Activated T-cell treated with anti-CD3 and anti-CD28 coated beads, Interleukin-2, amount 50 U/mL, for 72 hours (primary cell): ENCODE results near the gene SPEM1. TPM values are rescaled to one million over a fixed set of nuclear protein-coding genes. Genes with fewer than 3 reads are reported as not detected.

Source experiments
- ATAC-seq, 2 donors: fragments of 150-1000 bp; cut with Tn5 transposase; replicated peaks in 1 of 2; 2 replicates each; pipeline ENCODE4 v1.10.0; 2021; ENCODE audit warnings: moderate library complexity in 2 of 2, mild to moderate bottlenecking in 1 of 2
- DNase-seq, 2 donors: peaks; one replicate each; pipeline ENCODE4 v3.0.0; 2021 to 2022; ENCODE audit warnings: mixed read lengths in 1 of 2
- H3K27ac Mint-ChIP-seq: one replicate; pipeline ENCODE4 v1.8.0; 2022; ENCODE audit warnings: mild to moderate bottlenecking, moderate library complexity, mixed read lengths
- H3K27me3 Mint-ChIP-seq: one replicate; pipeline ENCODE4 v1.8.0; 2022; ENCODE audit warnings: low read depth, mixed read lengths
- H3K36me3 Mint-ChIP-seq, 2 donors: one replicate each; pipeline ENCODE4 v1.8.0; 2022; ENCODE audit warnings: mixed read lengths in 2 of 2, mild to moderate bottlenecking in 1 of 2; ENCODE audit not compliant: insufficient read depth in 2 of 2
- H3K4me1 Mint-ChIP-seq: one replicate; pipeline ENCODE4 v1.8.0; 2022; ENCODE audit warnings: low read depth, mixed read lengths
- H3K4me3 Mint-ChIP-seq, 2 donors: one replicate each; pipeline ENCODE4 v1.8.0; 2022; ENCODE audit warnings: mild to moderate bottlenecking in 2 of 2, mixed read lengths in 2 of 2, moderate library complexity in 2 of 2
- H3K9me3 Mint-ChIP-seq, 2 donors: one replicate each; pipeline ENCODE4 v1.8.0; 2022; ENCODE audit warnings: mixed read lengths in 2 of 2
- total RNA-seq, 2 donors: library from RNA; stranded (reverse); gene quantifications; one replicate each; pipeline ENCODE4 v1.2.3, GENCODE V29; 2022

Gene SPEM1
- total RNA-seq = under 1 TPM; 0.58 to 0.67 TPM

GRCh38 chr17:7419819-7420610, at the start of gene SPEM1:
Gene SPEM1 (plus strand): TSS chr17:7420324. CDS start chr17:7420385, 61 bp downstream.
- Mint-ChIP-seq H3K27ac (no peak within 1 kb of the TSS), H3K9me3 (no peaks in the 10 kb centered on the region), H3K4me3 (no peak within 1 kb of the TSS), H3K4me1 (no peaks in the 10 kb centered on the region), H3K36me3 (no peaks in the 10 kb centered on the region), H3K27me3 (no peaks in the 10 kb centered on the region)
- DNase-seq (no peak), ATAC-seq (no peak)

- Mint-ChIP-seq H3K27me3 (no peaks in the 10 kb centered on the region), H3K36me3 (no peaks in the 10 kb centered on the region), H3K27ac (no peak overlapping the region), H3K9me3 (no peaks in the 10 kb centered on the region), H3K4me1 (no peaks in the 10 kb centered on the region), H3K4me3 (no peak overlapping the region)
- no peak for ATAC-seq
- no peak for DNase-seq
These were observed 49.3 kb upstream of the SPEM1 start for GRCh38 chr17:7370853-7371252.

GRCh38 chr17:7374353-7374752, 45.8 kb upstream of the SPEM1 start:
- ATAC-seq (no peak), DNase-seq (no peak)
- H3K36me3 Mint-ChIP-seq = peaks cover 2 to 4% of the 10 kb centered on the region in 2 donors
- H3K4me3 Mint-ChIP-seq = no peak overlapping the region
- peaks cover 2% of the 10 kb centered on the region in 2 donors for H3K9me3 Mint-ChIP-seq
- no peak overlapping the region for H3K27ac Mint-ChIP-seq
- H3K27me3 Mint-ChIP-seq = peaks cover 16% of the 10 kb centered on the region
- H3K4me1 Mint-ChIP-seq = no peaks in the 10 kb centered on the region

GRCh38 chr17:7379134-7379533, 41.0 kb upstream of the SPEM1 start:
- Mint-ChIP-seq H3K27me3 (peaks cover 49% of the 10 kb centered on the region), H3K4me3 (no peak overlapping the region), H3K9me3 (peaks cover 2 to 3% of the 10 kb centered on the region in 2 donors), H3K4me1 (no peaks in the 10 kb centered on the region), H3K36me3 (peaks cover 2 to 5% of the 10 kb centered on the region in 2 donors), H3K27ac (no peak overlapping the region)
- no peak for ATAC-seq
- DNase-seq = no peak

- Mint-ChIP-seq H3K36me3 (peaks cover 2 to 5% of the 10 kb centered on the region in 2 donors), H3K27me3 (peaks cover 49% of the 10 kb centered on the region), H3K4me3 (peak overlapping the region; percentile 11 to 16), H3K27ac (no peak overlapping the region), H3K4me1 (peaks cover 8% of the 10 kb centered on the region), H3K9me3 (peaks cover 2 to 3% of the 10 kb centered on the region in 2 donors)
- ATAC-seq = no peak
- no peak for DNase-seq
These were observed 39.8 kb upstream of the SPEM1 start for GRCh38 chr17:7380321-7380720.

- ATAC-seq (no peak), DNase-seq (no peak)
- peaks cover 2 to 5% of the 10 kb centered on the region in 2 donors for H3K36me3 Mint-ChIP-seq
- H3K4me3 Mint-ChIP-seq = peak within 1 kb of the TSS; percentile 22 to 28
- peaks cover 8% of the 10 kb centered on the region for H3K4me1 Mint-ChIP-seq
- H3K27ac Mint-ChIP-seq = no peak within 1 kb of the TSS
- peaks cover 2 to 3% of the 10 kb centered on the region in 2 donors for H3K9me3 Mint-ChIP-seq
- H3K27me3 Mint-ChIP-seq = peaks cover 49% of the 10 kb centered on the region
These were observed 39.1 kb upstream of the SPEM1 start, which contains the start of gene TNK1 for GRCh38 chr17:7380855-7381683. Gene TNK1 (plus strand): TSS chr17:7381089. CDS start chr17:7382927, 1,838 bp downstream.

GRCh38 chr17:7382901-7383300, 37.2 kb upstream of the SPEM1 start:
- H3K4me1 Mint-ChIP-seq = peaks cover 8% of the 10 kb centered on the region
- H3K27me3 Mint-ChIP-seq = peaks cover 39% of the 10 kb centered on the region
- DNase-seq (no peak), ATAC-seq (no peak)
- no peak overlapping the region for H3K4me3 Mint-ChIP-seq
- peaks cover 2 to 6% of the 10 kb centered on the region in 2 donors for H3K36me3 Mint-ChIP-seq
- H3K27ac Mint-ChIP-seq = no peak overlapping the region
- peaks cover 2 to 3% of the 10 kb centered on the region in 2 donors for H3K9me3 Mint-ChIP-seq

- Mint-ChIP-seq H3K36me3 (peaks cover 2 to 4% of the 10 kb centered on the region in 2 donors), H3K27ac (no peak overlapping the region), H3K9me3 (peaks cover 2 to 3% of the 10 kb centered on the region in 2 donors), H3K27me3 (peaks cover 39% of the 10 kb centered on the region), H3K4me1 (peaks cover 8% of the 10 kb centered on the region), H3K4me3 (peak overlapping the region; percentile 75 to 86)
- no peak for DNase-seq
- no peak for ATAC-seq
These were observed 36.8 kb upstream of the SPEM1 start for GRCh38 chr17:7383371-7383741.

- peak; percentile 79 to 84 for DNase-seq
- H3K4me1 Mint-ChIP-seq = peaks cover 8% of the 10 kb centered on the region
- peaks cover 38% of the 10 kb centered on the region for H3K27me3 Mint-ChIP-seq
- peak; percentile 99 for ATAC-seq
- no peak overlapping the region for H3K27ac Mint-ChIP-seq
- H3K4me3 Mint-ChIP-seq = peak overlapping the region; percentile 75 to 86
- H3K9me3 Mint-ChIP-seq = peaks cover 2 to 3% of the 10 kb centered on the region in 2 donors
- peaks cover 2 to 4% of the 10 kb centered on the region in 2 donors for H3K36me3 Mint-ChIP-seq
These were observed 36.2 kb upstream of the SPEM1 start for GRCh38 chr17:7383742-7384488.

GRCh38 chr17:7384489-7385081, 35.5 kb upstream of the SPEM1 start:
- H3K36me3 Mint-ChIP-seq = peaks cover 0 to 2% of the 10 kb centered on the region in 2 donors
- no peaks in the 10 kb centered on the region for H3K9me3 Mint-ChIP-seq
- no peak for ATAC-seq
- peaks cover 31% of the 10 kb centered on the region for H3K27me3 Mint-ChIP-seq
- DNase-seq = no peak
- peak overlapping the region; percentile 75 to 86 for H3K4me3 Mint-ChIP-seq
- no peak overlapping the region for H3K27ac Mint-ChIP-seq
- H3K4me1 Mint-ChIP-seq = peaks cover 8% of the 10 kb centered on the region

GRCh38 chr17:7388856-7389255, 31.3 kb upstream of the SPEM1 start:
- no peaks in the 10 kb centered on the region for H3K27me3 Mint-ChIP-seq
- no peaks in the 10 kb centered on the region for H3K9me3 Mint-ChIP-seq
- no peak overlapping the region for H3K4me3 Mint-ChIP-seq
- no peak for DNase-seq
- peaks cover 23% of the 10 kb centered on the region for H3K4me1 Mint-ChIP-seq
- no peak for ATAC-seq
- peaks cover 4 to 13% of the 10 kb centered on the region in 2 donors for H3K36me3 Mint-ChIP-seq
- no peak overlapping the region for H3K27ac Mint-ChIP-seq
